Measurements from ENCODE around the gene NPHP4. TPM values are rescaled to one million over a fixed set of nuclear protein-coding genes. Genes with fewer than 3 reads are reported as not detected.

Gene NPHP4
- total and polyA plus RNA-seq, 10 of the 15 experiments (the other 5 are each of a cell fraction or from before 2014, with no cell fraction given), result 0.16 to 10.5 (median 3.1) TPM

DNA sequence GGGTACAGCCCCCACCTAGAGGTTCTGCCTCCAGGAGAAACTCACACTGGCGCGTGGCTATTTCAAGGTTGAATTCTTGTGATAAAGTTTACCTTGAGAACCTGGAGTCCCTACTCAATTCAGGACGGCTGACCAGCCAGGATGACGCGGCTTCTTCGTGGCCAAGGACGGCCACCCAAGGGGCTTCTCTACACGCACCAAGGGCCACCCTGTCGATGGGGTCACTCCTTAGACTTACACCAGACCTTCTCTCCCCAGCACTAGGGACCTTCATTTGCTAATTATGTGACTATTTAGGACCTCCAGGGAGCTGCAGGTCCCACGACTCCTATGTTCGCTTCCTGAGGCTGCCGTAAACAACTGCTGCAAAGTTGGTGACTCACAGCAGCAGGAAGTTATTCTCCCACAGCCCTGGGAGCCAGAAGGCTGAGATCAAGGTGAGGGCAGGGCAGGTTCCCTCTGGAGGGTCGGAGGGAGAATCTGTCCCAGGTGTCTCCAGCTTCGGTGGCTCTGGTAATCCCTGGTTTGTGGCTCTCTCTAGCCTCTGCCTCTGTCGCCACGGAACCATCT is 135.9 kb downstream of the NPHP4 start:
- WGBS (ENCODE audit: insufficient coverage, insufficient replicate concordance, low lambda C conversion rate, missing lambda C conversion rate), result 70% methylated on average over 16 of the region's 16 CpGs
- no TSS peak for BruUV-seq (replicated peaks)
- intact Hi-C loops (cut with micrococcal nuclease; ENCODE audit: unreplicated experiment) (no loop called here), in situ Hi-C loops (cut with MboI) (no loop called here)
- Histone ChIP-seq H3K4me1 (ENCODE audit: control insufficient read depth, insufficient read depth, low read length) (no peaks in the 10 kb centered on the region), H2AFZ (ENCODE audit: control insufficient read depth, low read depth, low read length) (no peak overlapping the region), H3K79me2 (ENCODE audit: control insufficient read depth, insufficient read depth, low read length) (no peaks in the 10 kb centered on the region), H3K4me3 (no peak overlapping the region), H3K9me3 (replicated peaks; ENCODE audit: control insufficient read depth, insufficient read depth, low read length) (no peaks in the 10 kb centered on the region; the same call in 2 of the 3 replicates), H3K36me3 (ENCODE audit: control insufficient read depth in 2 of 2, insufficient read depth in 2 of 2, low read length in 1 of 2) (no peaks in the 10 kb centered on the region), H3K4me2 (ENCODE audit: control insufficient read depth, insufficient read depth) (no peak overlapping the region), H4K20me1 (ENCODE audit: control insufficient read depth, insufficient read depth) (no peaks in the 10 kb centered on the region), H3K9ac (ENCODE audit: control insufficient read depth, insufficient read depth, low read length) (no peak overlapping the region), H3K27ac (ENCODE audit: control insufficient read depth, insufficient read depth) (no peak overlapping the region), H3K27me3 (replicated peaks in 1 of 2; ENCODE audit: control insufficient read depth in 2 of 2, insufficient read depth in 2 of 2, low read length in 1 of 2) (no peaks in the 10 kb centered on the region)
- TF ChIP-seq NFYA (IDR thresholded peaks at IDR 0.05; ENCODE audit: borderline replicate concordance, low read depth, low read length) (no peak), SMAD5 (IDR thresholded peaks at IDR 0.05; ENCODE audit: low read depth) (no peak), EED (IDR thresholded peaks at IDR 0.05; ENCODE audit: low read depth) (no peak), SUZ12 (IDR thresholded peaks at IDR 0.05; ENCODE audit: unreplicated experiment) (no peak), JUND (IDR thresholded peaks at IDR 0.05; ENCODE audit: low read depth, low read length) (no peak), MYC (IDR thresholded peaks at IDR 0.05; ENCODE audit: insufficient read depth, insufficient read length, insufficient replicate concordance, low read length, severe bottlenecking) (no peak), HDAC2 (IDR thresholded peaks at IDR 0.05) (no peak), TCF12 (IDR thresholded peaks at IDR 0.05; ENCODE audit: low read depth, low read length) (no peak), STAT1 (conservative IDR thresholded peaks at IDR 0.05) (no peak), IRF4 (IDR thresholded peaks at IDR 0.05; ENCODE audit: low read depth, low read length) (no peak), NFIC (IDR thresholded peaks at IDR 0.05; ENCODE audit: low read depth, low read length) (no peak)
- TF ChIP-seq, protein P1, sequence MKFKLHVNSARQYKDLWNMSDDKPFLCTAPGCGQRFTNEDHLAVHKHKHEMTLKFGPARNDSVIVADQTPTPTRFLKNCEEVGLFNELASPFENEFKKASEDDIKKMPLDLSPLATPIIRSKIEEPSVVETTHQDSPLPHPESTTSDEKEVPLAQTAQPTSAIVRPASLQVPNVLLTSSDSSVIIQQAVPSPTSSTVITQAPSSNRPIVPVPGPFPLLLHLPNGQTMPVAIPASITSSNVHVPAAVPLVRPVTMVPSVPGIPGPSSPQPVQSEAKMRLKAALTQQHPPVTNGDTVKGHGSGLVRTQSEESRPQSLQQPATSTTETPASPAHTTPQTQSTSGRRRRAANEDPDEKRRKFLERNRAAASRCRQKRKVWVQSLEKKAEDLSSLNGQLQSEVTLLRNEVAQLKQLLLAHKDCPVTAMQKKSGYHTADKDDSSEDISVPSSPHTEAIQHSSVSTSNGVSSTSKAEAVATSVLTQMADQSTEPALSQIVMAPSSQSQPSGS (IDR thresholded peaks at IDR 0.05; ENCODE audit: low read length), result no peak
- TF ChIP-seq, protein P2, sequence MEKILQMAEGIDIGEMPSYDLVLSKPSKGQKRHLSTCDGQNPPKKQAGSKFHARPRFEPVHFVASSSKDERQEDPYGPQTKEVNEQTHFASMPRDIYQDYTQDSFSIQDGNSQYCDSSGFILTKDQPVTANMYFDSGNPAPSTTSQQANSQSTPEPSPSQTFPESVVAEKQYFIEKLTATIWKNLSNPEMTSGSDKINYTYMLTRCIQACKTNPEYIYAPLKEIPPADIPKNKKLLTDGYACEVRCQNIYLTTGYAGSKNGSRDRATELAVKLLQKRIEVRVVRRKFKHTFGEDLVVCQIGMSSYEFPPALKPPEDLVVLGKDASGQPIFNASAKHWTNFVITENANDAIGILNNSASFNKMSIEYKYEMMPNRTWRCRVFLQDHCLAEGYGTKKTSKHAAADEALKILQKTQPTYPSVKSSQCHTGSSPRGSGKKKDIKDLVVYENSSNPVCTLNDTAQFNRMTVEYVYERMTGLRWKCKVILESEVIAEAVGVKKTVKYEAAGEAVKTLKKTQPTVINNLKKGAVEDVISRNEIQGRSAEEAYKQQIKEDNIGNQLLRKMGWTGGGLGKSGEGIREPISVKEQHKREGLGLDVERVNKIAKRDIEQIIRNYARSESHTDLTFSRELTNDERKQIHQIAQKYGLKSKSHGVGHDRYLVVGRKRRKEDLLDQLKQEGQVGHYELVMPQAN (conservative IDR thresholded peaks at IDR 0.05), result no peak
- TF ChIP-seq, protein P3, sequence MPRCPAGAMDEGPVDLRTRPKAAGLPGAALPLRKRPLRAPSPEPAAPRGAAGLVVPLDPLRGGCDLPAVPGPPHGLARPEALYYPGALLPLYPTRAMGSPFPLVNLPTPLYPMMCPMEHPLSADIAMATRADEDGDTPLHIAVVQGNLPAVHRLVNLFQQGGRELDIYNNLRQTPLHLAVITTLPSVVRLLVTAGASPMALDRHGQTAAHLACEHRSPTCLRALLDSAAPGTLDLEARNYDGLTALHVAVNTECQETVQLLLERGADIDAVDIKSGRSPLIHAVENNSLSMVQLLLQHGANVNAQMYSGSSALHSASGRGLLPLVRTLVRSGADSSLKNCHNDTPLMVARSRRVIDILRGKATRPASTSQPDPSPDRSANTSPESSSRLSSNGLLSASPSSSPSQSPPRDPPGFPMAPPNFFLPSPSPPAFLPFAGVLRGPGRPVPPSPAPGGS (IDR thresholded peaks at IDR 0.05; ENCODE audit: borderline replicate concordance, insufficient read depth, low read depth, low read length, poor library complexity, severe bottlenecking), result no peak
- TF ChIP-seq, protein P4, sequence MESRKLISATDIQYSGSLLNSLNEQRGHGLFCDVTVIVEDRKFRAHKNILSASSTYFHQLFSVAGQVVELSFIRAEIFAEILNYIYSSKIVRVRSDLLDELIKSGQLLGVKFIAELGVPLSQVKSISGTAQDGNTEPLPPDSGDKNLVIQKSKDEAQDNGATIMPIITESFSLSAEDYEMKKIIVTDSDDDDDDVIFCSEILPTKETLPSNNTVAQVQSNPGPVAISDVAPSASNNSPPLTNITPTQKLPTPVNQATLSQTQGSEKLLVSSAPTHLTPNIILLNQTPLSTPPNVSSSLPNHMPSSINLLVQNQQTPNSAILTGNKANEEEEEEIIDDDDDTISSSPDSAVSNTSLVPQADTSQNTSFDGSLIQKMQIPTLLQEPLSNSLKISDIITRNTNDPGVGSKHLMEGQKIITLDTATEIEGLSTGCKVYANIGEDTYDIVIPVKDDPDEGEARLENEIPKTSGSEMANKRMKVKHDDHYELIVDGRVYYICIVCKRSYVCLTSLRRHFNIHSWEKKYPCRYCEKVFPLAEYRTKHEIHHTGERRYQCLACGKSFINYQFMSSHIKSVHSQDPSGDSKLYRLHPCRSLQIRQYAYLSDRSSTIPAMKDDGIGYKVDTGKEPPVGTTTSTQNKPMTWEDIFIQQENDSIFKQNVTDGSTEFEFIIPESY (IDR thresholded peaks at IDR 0.05), result no peak
- RAD21 ChIA-PET (ENCODE audit: unreplicated experiment), result no interaction called here
- ATAC-seq, result no peak
- DNase-seq (ENCODE audit: low read depth, low spot score), result no peak
- SMC1A ChIA-PET (ENCODE audit: uncharacterized antibody, unreplicated experiment), result no interaction called here
- CTCF ChIA-PET, result no interaction called here
- POLR2A ChIA-PET, result no interaction called here
- no peak for FAIRE-seq

All from GM12878 (cell line).